Activated T-cell treated with anti-CD3 and anti-CD28 coated beads for 24 hours (primary cell): ENCODE data around the gene ABCA12.

Experiments
- DNase-seq: peaks from one replicate; pipeline ENCODE4 v3.0.0-alpha.2; 2020; ENCODE audit warnings: low read depth

The ABCA12 gene

GRCh38 chr2:215119847-215120246 lies 18.6 kb downstream of the ABCA12 start:
- no peak for DNase-seq

- DNase-seq = no peak
Observed at GRCh38 chr2:215110918-215111317, 27.5 kb downstream of the ABCA12 start.

- DNase-seq = no peak
Observed at GRCh38 chr2:215107216-215108056, 31.0 kb downstream of the ABCA12 start.

DNA sequence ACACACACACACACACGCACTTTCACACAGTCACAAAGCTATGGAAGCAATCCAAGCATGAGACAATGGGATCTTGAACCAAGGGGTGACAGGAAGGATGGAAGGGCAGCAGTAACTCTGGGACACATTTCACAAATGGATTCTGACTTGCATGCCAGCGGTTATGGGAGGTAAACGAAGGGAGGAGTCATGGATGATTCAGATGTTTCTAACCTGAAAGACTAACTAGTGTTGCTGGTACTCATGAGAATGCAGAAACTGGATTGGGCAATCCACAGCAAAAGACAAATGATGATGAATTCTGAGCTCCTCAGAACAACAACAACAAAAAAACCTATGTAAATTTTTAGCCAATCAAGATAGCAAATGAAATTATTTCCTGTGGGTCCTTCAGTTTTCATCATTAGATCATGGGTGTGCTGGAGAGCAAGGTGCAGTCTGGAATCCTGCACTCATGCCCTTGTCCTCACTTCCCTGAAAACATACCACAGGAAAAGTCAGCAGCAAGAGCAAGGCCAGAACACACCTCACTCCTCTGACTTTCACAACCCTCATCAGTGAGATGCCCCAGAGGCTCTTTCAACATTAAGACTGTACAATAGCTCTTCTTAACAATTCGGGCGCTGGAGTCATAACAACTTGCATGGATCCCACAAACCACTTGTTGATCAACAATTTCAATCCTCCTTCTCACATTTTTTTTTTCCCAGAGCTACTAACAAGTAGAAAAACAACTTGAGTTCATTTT lies 32.6 kb downstream of the ABCA12 start:
- no peak for DNase-seq

DNA sequence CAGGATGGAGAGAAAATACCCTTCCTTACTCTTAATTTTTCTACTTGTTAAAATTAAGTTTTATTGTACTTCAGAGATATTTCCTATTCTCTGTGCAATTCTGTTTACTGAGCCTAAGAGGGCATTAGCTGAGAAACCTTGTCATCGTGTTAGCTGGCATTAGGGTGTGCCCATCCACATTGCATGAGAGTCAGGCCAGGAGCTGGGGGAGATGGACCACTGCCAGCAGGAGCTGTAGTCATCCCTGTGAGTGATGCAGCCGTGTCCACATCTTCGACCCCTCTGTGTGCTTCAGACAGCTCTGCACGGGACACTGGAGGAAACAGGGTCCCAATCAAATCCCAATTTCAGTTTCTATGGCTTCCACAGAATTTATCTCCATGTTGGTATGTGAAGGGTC lies 34.2 kb downstream of the ABCA12 start:
- DNase-seq = no peak

- no peak for DNase-seq
Observed at GRCh38 chr2:215098875-215099274, 39.6 kb downstream of the ABCA12 start.

DNA sequence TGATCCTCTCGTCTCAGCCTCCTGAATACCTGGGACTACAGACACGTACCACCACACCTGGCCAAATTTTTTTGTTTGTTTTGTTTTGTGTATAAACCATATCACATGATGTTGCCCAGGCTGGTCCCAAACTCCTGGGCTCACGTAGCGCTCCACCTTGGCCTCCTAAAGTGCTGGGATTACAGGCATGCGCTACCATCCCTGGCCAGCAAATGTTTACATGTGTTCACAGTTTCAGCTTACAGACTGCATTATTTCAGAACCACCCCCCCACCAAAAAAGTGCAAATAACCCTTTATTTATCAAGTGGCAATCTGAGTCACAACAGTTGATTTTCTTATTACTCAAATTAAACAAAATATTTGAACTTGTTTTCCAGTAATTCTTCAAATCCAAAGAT lies 54.3 kb downstream of the ABCA12 start:
- DNase-seq = no peak

DNA sequence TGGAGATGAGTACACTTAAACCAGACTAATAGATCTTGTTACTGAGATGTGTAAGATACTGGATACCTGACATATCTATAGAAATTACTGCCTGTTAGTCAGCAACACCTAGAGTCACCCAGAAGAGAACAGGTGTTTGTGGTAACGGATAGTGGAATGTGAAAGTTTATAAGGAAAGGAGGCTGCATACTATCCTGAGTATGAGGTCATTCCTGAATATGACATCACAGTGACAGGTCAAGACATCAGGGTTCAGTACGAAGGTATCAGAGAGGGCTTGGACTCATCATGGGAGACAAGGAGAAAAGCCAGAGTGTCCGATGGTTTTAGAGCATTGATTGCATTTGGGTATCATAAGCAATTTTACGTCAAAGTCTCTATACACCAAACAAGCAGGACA lies 55.3 kb downstream of the ABCA12 start:
- DNase-seq = no peak

- DNase-seq = no peak
Observed at GRCh38 chr2:215082446-215082845, 56.0 kb downstream of the ABCA12 start.

DNA sequence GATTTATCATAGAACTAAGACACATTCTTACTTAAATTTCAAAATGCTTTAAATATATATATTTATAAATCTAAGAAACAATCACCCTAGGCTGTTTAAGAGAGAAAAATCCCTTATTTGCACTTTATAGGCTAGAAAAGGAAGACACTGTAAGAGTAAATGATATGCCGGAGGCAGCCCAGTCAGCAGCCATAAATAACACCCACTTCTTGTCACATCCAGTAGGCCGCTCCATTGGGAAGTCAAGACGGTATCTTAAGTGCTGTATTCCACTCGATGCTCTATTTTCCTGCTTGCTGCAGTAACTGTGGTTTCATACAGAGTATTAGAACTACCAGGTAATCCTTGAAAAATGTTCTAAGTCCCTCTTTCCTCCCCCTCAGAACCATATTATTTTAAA lies 57.9 kb downstream of the ABCA12 start:
- DNase-seq = no peak

- no peak for DNase-seq
Observed at GRCh38 chr2:215071676-215072075, 66.8 kb downstream of the ABCA12 start.

- no peak for DNase-seq
Observed at GRCh38 chr2:215068399-215068798, 70.0 kb downstream of the ABCA12 start.

DNA sequence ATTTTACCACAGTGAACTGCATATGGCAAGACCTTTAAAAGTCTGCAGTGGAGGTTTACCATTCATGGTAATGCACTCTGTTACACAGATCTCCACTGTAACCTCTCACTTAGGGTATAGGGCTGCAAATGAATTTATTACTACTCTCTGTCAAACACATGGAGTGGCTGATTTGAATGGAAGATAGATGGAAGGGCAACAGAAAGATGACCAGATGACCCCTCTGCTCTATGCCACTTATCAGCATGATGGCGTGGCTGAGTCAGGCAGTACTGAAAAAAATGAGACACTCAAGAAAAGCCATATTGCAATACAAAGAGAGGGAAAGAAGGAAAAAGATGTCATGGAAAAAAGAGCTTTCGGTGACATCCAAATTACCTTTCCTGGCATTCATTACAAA lies 72.3 kb downstream of the ABCA12 start:
- DNase-seq = no peak

DNA sequence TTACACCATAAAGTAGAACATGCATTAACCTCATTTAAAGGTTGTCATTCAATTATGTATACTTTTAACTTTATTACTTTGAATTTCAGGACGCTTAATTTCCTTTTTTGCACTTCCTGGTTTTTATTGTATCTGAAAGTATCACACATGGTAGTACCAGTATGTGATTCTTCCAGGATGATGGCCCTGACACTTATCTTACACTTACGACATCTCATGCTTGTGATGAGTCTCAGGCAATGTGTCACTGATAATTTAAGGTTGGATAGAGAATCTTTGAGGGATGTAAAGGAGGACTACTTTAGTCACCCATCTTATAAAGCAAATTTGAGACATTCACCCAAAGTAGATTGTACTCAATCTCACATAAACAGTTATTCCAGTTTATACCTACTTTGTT lies 74.9 kb downstream of the ABCA12 start:
- DNase-seq = no peak

- no peak for DNase-seq
Observed at GRCh38 chr2:215060861-215061536, 77.4 kb downstream of the ABCA12 start.

DNA sequence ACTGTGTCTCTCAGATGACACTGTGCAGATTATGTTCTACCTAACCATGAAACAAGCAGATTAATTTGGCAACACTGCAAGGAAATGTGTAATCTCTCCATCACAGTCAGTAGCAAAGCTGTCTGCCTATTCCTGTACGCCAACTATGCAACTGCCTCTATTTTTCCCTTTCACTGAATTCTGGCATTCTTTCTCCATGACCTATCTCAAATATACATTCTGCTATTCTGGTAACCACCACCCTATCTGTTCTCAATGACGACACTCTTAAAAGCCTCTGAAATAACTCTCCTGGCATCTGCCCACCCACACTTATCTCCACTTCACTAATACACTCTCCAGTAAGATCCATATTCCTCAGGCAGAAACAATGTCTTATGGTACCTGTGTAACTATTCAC lies 78.7 kb downstream of the ABCA12 start:
- DNase-seq = no peak

DNA sequence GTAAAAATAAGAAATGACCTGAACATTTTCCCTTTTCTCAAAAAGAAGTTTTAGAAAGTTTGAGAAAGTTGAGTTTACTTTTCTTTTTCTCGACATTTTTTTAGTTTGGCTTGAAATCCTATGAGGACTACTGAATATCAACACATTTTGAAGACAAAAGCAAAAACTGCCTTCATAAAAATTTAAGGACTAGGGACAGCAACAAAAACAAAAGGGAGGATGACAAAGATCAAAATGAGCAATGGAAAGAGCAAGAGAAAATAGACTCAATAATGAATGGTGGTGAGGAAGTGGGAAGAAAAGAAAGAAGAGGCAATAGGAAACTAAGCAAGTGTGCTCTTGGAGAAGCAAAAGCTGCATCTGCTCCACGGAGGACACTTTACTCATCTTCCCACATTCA lies 82.5 kb downstream of the ABCA12 start:
- no peak for DNase-seq

GRCh38 chr2:215052810-215053209 lies 85.6 kb downstream of the ABCA12 start:
- DNase-seq = no peak

- no peak for DNase-seq
Observed at GRCh38 chr2:215052404-215052803, 86.0 kb downstream of the ABCA12 start.

DNA sequence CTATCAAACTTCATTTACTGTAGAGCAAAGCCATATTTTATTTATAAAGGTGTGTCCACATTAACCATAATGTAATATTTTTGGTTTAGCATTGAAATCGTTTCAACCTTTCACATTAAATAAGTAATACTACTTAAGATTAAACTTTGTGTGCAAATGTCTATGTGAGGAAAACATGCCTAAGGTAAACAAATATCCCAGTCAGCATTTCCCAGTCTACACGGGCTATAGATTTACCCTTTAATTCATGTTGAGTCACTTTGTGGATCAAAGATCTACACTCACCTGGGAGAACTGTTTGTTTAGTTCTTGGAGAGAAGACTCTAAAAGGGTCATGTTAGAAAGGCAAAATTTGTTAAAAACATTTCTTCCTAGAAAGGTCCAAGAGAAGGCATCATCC lies 89.1 kb downstream of the ABCA12 start:
- no peak for DNase-seq

GRCh38 chr2:215038421-215038820 lies 100.0 kb downstream of the ABCA12 start:
- DNase-seq = no peak

DNA sequence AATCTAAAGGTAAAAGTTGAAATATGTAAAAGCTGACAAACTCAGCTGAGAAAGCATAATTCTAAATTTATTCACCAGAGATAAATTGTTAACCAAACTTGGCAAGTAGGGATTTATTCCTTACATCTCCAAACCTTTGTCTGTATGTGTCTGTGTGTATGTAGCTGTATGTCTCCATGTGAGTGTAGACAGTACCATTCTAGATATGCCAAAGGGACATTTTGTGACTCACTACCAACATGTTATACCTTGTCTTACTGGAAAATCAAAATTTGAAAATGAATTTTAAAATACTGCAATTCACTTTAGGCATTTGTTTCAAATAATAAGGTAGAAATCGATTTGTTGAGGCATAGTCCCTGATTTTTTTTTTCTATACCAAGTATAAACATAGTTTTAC lies 102.1 kb downstream of the ABCA12 start:
- no peak for DNase-seq

- no peak for DNase-seq
Observed at GRCh38 chr2:215034154-215034553, 104.3 kb downstream of the ABCA12 start.
